ENCODE results near the gene GRM2.

Gene GRM2

DNA sequence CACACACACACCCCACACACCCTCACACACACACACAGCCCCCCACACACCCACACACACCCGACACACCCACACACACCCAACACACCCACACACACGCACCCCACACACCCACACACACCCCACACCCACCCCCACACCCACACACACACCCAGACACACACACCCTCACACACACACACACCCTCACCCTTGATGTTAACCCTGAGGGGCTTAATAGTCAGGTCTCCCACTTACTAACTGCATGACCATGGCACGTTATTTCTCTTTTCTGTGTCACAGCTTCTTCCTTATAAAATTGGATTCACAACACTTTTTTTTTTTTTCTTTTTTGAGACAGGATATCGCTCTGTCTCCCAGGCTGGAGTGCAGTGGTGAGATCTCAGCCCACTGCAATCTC, 2.8 kb downstream of the GRM2 start:
- Histone ChIP-seq H3K36me3 (replicated peaks; ENCODE audit: insufficient read depth, low read length) (no peaks in the 10 kb centered on the region), H3K4me2 (ENCODE audit: low read depth, low read length) (no peak overlapping the region), H3K9ac (ENCODE audit: low read length) (no peak overlapping the region), H3K27ac (ENCODE audit: low read length) (no peak overlapping the region), H3K79me2 (ENCODE audit: low read length) (no peaks in the 10 kb centered on the region), H3K4me1 (ENCODE audit: low read length) (no peaks in the 10 kb centered on the region), H2AFZ (ENCODE audit: low read length) (no peak overlapping the region), H3K27me3 (replicated peaks; ENCODE audit: insufficient read depth, low read length) (no peaks in the 10 kb centered on the region), H3K9me2 (replicated peaks; ENCODE audit: insufficient read depth, low read length) (no peaks in the 10 kb centered on the region), H3F3A (ENCODE audit: insufficient read depth, low read length) (no peaks in the 10 kb centered on the region), H3K4me3 (ENCODE audit: low read length) (no peak overlapping the region), H3K9me3 (replicated peaks; ENCODE audit: insufficient read depth, low read length) (no peaks in the 10 kb centered on the region), H4K20me1 (ENCODE audit: insufficient read depth, low read length) (no peaks in the 10 kb centered on the region)
- no peak for DNase-seq
- TF ChIP-seq EZH2 (optimal IDR thresholded peaks at IDR 0.05; ENCODE audit: low read depth, low read length) (no peak), EZH2phosphoT487 (IDR thresholded peaks at IDR 0.05; ENCODE audit: low read length) (no peak)
- TF ChIP-seq, protein P1, sequence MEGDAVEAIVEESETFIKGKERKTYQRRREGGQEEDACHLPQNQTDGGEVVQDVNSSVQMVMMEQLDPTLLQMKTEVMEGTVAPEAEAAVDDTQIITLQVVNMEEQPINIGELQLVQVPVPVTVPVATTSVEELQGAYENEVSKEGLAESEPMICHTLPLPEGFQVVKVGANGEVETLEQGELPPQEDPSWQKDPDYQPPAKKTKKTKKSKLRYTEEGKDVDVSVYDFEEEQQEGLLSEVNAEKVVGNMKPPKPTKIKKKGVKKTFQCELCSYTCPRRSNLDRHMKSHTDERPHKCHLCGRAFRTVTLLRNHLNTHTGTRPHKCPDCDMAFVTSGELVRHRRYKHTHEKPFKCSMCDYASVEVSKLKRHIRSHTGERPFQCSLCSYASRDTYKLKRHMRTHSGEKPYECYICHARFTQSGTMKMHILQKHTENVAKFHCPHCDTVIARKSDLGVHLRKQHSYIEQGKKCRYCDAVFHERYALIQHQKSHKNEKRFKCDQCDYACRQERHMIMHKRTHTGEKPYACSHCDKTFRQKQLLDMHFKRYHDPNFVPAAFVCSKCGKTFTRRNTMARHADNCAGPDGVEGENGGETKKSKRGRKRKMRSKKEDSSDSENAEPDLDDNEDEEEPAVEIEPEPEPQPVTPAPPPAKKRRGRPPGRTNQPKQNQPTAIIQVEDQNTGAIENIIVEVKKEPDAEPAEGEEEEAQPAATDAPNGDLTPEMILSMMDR (IDR thresholded peaks at IDR 0.05; ENCODE audit: low read length) = no peak

DNA sequence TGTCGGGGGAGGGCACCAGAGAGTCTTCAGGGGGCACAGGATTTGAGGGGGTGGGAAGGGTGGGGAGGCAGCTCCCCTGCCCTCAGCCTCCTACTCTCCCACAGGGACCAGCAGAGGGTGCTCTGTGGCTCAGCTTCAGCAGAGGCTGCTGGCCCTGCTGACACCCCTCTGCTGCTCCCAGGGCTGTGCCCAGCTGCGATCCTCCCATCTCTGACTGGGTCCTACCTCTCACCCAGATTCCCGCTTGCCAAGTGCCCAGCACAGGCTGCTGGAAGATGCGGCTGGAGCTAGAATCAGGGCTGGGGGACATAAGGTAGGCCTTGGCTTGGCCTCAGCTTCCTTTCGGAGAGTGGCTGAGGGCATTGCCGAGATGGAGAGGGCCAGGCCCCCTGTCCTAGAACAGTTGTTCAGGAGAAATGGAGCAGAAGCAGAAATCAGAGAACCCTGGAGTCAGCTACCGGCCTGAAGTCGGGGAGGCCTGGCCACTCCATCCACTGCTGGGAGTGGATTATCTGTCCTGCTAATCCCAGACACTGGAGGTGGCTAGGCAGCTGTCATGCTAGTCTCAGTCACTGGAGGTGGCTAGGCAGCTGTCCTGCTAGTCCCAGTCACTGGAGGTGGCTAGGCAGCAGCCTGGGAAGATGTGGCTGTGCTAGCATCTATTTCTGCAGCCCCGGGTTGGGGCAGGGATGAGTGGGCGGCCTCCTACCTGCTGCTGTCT, 3.9 kb downstream of the GRM2 start:
- Histone ChIP-seq H3K9me3 (replicated peaks; ENCODE audit: insufficient read depth, low read length) (no peaks in the 10 kb centered on the region), H3K9ac (ENCODE audit: low read length) (no peak overlapping the region), H3K79me2 (ENCODE audit: low read length) (no peaks in the 10 kb centered on the region), H3K4me1 (ENCODE audit: low read length) (no peaks in the 10 kb centered on the region), H3K4me2 (ENCODE audit: low read depth, low read length) (no peak overlapping the region), H3F3A (ENCODE audit: insufficient read depth, low read length) (no peaks in the 10 kb centered on the region), H3K9me2 (replicated peaks; ENCODE audit: insufficient read depth, low read length) (no peaks in the 10 kb centered on the region), H2AFZ (ENCODE audit: low read length) (no peak overlapping the region), H4K20me1 (ENCODE audit: insufficient read depth, low read length) (no peaks in the 10 kb centered on the region), H3K27ac (ENCODE audit: low read length) (no peak overlapping the region), H3K4me3 (ENCODE audit: low read length) (no peak overlapping the region), H3K27me3 (replicated peaks; ENCODE audit: insufficient read depth, low read length) (no peaks in the 10 kb centered on the region), H3K36me3 (replicated peaks; ENCODE audit: insufficient read depth, low read length) (no peaks in the 10 kb centered on the region)
- no peak for DNase-seq
- TF ChIP-seq, protein P1 (IDR thresholded peaks at IDR 0.05; ENCODE audit: low read length) = no peak; the same call in 1 of the 2 replicates
- TF ChIP-seq EZH2 (optimal IDR thresholded peaks at IDR 0.05; ENCODE audit: low read depth, low read length) (no peak), EZH2phosphoT487 (IDR thresholded peaks at IDR 0.05; ENCODE audit: low read length) (no peak)

DNA sequence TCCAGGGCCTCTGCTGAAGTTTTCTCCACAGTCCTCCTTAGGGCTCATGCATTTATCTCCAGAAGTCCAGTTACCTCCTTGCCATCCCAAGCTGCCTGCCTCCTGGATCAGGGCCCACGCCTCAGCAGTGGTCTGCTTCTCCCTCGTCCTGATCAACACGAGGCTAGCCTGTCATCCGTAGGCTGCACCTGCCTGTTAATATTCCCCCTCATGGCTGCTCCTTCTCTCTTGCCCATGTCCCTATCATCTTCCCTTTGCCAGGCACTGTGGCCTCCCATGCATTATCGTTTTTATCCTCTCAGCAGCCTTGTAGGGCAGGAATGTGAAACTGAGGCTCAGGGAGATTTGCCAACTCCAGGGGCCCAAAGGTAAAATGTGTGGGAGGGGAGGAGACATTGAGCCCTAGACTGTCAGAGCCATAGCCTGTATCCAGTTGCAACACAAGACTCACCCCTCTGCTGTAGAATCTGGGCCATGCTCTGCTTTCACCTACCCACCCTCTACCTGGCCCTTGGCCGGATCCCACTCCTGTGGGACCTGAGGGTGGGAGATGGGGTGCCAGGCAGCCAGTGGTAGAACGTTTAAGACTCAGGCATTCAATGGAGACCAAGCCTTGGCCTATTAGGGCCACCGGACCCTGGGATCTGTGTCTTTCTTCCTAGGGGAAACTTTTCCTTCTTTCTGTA, 4.6 kb downstream of the GRM2 start:
- TF ChIP-seq EZH2 (optimal IDR thresholded peaks at IDR 0.05; ENCODE audit: low read depth, low read length) = no peak
- TF ChIP-seq, protein P1 (IDR thresholded peaks at IDR 0.05; ENCODE audit: low read length) = no peak
- no peak for TF ChIP-seq EZH2phosphoT487 (IDR thresholded peaks at IDR 0.05; ENCODE audit: low read length)
- Histone ChIP-seq H3F3A (ENCODE audit: insufficient read depth, low read length) (no peaks in the 10 kb centered on the region), H3K4me1 (ENCODE audit: low read length) (no peaks in the 10 kb centered on the region), H3K9me2 (replicated peaks; ENCODE audit: insufficient read depth, low read length) (no peaks in the 10 kb centered on the region), H2AFZ (ENCODE audit: low read length) (no peak overlapping the region), H3K79me2 (ENCODE audit: low read length) (no peaks in the 10 kb centered on the region), H3K27ac (ENCODE audit: low read length) (no peak overlapping the region), H4K20me1 (ENCODE audit: insufficient read depth, low read length) (no peaks in the 10 kb centered on the region), H3K9me3 (replicated peaks; ENCODE audit: insufficient read depth, low read length) (no peaks in the 10 kb centered on the region), H3K36me3 (replicated peaks; ENCODE audit: insufficient read depth, low read length) (no peaks in the 10 kb centered on the region), H3K9ac (ENCODE audit: low read length) (no peak overlapping the region), H3K4me2 (ENCODE audit: low read depth, low read length) (no peak overlapping the region), H3K4me3 (ENCODE audit: low read length) (no peak overlapping the region), H3K27me3 (replicated peaks; ENCODE audit: insufficient read depth, low read length) (no peaks in the 10 kb centered on the region)
- no peak for DNase-seq

All from MM.1S (cell line).